HG03066 (cell line): Measurements from ENCODE around the gene URB1.
"Not testable (repeated sequence)": the region's sequence is repeated elsewhere in the genome, so short reads cannot be mapped to it uniquely, and the experiment has no call there.

Experiments used
- ATAC-seq: cut with Tn5 transposase; IDR thresholded peaks from one replicate; pipeline ENCODE4 v1.9.1; 2021; ENCODE audit warnings: low read depth; ENCODE audit not compliant: unreplicated experiment

The URB1 gene

DNA sequence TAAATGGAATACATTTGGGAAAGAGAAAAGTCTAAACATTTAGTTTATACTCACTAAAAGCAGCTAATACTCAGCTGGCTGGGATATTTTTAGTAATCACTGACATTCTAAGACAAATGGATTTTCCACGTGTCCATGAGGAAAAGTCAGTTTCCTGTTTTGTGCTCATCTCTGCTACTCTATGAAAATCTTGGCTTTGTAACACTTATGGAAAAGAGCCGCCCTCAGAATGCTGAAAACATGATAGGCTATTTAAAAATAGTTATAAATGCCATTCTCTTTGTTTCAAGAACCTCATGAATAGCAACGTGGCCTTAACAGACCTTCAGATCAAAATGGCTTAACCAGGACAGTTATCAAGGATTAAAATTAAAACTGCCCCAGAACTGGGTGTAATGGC is 64.2 kb downstream of the URB1 start:
- ATAC-seq, result no peak

DNA sequence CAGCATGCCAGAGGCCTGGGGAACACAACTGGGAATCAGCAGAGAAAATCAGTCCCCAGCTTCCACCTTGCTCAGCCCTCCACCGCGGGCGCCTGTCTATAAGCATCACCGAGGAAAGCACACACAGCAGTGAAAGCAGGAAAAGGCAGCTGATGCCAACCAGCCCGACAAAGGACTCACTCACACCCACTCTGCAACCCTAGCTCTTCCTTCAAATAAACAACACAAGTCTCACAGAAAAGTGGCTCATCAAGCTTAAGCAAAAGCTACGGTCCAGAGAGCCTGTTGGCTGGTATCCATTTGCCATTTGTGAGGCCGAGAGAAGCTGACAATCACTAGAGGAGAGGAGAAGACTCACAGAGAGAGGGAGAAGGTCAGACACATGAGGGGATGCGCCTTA is 67.1 kb downstream of the URB1 start:
- ATAC-seq, result no peak

DNA sequence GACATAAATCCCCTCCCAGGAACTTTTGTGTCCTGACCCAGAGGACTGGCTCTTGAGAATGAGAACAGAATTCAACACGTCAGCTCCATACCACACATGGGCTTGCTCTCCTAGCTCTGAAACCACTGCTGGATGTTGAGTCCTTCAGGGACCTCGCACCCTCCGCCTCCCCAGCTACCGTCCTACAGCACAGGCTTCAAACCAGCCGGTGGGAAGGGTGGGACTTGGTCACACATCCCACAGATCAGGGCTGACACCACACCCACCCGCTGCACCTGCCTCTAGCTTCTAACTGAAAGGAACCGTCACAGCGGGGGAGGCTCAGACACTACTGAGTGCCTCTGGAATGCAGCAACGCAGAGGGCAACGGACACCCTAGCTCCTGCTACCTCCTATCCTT is 70.1 kb downstream of the URB1 start:
- ATAC-seq, result no peak

DNA sequence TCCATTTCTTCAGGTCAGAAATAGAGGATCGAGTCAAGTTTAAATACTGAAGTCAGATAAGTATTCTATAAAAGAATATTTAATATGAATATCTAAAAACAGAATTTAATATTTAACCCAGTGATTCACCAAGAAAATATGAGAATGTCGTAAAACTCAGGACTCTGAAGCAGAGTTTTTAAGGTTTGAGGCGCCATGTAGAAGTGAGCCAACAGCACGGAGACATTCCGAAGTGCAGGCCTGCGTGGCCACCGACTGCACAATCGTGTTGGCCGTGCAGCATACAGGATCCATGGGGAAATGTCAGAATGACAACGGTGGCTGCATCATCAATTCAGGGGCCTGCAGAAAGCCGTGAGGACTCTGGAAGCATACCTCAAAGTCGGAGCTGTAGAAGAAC is 70.7 kb downstream of the URB1 start:
- ATAC-seq, result no peak

DNA sequence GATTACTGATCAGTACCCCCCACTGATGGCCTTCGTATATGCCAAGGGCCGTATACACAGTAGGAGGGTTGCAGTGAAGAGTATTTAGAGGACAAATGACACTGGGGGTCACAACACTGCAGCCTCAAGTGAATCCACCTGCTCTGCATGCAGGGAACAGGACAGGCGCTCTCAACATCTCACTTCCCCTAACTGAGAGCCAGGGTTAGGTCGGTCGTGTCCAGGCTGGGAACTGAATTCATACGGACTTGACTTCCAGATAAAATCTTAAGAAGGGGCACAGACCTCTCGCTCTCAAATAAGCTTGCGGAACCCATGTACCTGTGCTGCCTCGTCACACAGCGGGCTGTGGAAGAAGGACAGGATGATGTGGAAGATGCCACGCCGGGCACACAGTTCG is 71.3 kb downstream of the URB1 start:
- ATAC-seq, result no peak

DNA sequence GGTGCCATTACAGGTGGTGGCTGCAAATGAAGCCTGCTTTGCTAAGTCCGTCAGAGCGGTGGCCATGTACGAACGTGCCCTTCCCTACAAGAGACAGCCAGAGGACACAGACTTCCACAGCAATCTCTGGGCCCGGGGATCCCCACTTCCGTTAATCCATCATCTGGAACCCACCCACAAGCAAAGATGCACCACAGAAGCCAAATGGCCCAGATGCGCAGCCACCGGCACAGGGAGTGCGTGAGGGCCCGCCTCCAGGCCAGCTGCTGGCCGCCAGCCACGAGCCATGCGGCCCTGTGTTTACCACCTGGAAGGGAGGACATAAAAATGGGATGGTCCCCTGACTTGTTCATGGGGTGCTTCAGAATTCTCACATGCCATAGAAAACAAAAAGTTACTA is 72.1 kb downstream of the URB1 start:
- no peak for ATAC-seq

DNA sequence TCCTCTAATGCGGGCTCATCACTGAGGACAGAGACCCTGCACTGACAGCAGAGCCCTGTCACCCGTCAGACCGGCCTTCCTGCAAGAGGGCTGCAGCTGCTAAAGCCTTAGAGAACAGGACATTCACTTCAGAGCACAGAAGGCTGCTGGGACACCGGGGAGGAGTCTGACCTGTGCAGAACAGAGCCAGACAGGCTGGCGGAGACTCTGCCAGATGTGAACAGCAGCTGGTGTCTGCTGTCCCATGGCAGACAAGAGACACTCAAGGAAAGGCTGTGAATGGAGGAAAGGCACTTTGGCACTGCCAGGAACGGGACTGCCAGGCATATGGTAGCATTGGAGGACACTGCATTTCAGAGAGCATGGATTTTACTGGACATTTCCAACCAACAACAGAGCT is 72.8 kb downstream of the URB1 start:
- ATAC-seq, result no peak

DNA sequence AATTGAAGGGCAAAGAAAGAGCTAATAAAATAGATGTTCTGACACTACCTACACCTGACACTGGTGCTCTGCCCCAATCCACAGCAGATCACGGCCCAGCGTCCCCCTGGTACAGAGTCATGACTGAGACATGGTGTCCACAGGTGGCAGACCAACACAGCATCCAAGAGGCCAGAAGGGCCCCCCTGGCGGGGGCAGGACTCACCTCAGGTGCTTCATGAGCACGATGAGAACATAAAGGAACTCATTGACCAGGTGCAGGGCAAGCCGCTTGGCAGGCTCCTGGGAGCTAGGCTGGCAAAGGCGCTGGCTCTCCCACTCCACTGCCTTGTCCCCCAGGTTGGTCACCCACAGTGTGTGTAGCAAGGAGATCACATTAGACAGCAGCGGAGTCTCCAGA is 73.8 kb downstream of the URB1 start:
- ATAC-seq, result no peak

DNA sequence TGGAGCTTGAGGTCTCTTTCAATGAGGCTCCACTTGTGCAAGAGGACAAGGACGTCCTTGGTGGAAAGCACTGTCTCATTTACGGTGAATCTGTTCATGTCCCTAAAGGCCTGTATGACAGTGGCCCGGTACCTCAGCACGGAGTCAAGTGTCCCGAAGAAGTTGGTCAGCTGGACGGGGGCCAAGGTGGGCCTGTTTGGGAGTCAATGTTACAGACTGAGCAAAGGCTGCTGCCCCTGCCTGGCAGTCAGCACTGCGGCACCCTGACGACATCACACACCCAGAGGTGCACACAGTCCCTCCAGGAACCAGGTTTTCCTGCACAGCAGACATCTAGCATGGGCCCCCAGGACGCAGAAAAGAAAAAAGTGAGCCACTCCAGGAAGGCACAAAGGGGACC is 75.1 kb downstream of the URB1 start:
- ATAC-seq, result no peak

DNA sequence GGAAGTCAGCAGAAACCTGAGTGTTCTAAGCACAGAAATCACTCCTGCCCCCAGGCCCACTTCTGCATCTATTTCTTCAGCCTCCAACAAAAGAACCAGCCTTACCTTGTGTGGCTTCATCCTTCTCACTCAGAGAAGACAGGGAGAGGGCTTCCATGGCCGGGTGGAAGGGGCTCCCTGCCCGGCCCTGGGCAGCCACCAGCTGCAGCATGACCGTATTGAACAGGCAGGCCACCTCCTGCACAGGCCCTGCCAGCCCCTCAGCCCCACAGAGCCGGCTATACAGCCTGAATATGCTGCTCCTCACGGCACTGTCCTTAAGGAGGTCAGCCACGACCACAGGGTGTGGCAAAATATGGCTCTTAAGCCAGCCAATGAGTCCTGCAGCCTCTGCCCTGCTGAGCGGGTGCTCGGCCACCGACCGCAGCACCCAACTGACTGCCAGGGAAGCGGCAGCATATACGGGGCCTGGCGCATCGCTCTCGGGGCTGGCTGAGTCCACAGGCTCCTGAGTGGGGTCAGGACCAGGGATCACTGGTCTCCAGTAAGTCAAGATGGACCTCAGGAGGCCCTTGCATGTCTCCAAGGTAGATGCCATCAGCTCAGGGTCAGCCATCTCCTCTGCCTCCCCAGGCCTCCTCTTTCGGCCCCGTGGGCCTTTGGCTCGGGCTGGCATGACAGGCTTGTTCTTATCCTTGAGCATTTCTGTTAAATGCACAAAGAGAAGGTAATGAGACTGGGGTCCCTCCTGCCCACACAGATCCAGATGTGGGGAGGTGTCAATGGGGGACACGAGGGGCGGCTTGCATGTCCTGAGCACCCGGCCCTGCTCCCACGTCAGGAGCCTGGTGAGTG is 76.2 kb downstream of the URB1 start:
- ATAC-seq, result no peak

DNA sequence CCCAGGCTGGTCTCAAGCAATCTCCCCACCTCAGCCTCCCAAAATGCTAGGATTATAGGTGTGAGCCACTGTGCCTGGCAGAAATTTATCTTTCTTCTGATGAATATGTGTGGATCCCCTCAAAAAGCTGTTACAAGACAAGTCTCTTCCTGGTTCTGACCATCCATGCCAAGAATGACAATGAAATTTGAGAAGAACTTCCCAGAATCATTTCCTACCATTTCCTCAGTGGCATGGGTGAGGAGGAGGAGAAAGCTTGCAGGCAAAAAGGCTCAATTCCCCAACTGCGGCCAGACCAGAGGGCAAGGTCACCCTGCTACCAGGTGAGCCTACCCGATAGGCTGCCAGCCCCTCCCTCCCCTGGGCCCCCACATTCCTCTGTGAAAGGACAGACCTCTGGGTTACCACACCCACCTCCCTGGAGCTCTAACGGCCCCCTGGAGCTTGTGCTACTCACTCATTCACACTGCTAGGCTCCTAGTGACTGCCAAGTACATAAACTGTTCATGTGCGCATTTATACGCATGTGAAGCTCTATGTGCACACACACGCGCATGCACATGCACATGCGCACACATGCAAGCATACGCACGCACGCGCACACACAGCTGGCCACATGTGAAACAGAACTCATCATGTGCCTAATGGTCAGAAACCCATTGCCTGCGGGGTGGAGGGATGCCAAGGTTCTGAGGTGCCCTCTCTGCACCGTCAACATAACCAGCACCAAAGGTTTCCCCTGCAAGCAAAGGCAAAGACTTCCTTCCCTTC is 77.1 kb downstream of the URB1 start:
- no peak for ATAC-seq

DNA sequence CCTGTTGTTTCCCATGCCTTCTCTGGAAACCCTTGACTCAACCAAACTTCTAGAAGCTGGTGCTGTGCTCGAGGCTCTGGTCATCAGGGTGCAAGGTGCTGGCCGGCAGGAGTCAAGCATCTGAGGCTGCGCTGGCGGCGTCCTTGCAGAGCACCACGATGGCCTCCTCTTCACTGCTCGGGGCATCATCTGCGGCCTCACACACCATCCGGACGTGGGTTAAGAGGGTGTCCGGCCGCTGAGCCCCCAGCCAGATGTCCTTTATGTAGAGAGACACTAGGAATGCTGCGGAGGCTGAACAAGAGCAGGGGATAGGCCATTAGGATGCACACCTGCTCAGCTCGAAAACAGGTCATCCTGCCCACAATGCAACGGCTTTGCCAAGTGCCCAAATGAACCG is 78.0 kb downstream of the URB1 start:
- no peak for ATAC-seq

DNA sequence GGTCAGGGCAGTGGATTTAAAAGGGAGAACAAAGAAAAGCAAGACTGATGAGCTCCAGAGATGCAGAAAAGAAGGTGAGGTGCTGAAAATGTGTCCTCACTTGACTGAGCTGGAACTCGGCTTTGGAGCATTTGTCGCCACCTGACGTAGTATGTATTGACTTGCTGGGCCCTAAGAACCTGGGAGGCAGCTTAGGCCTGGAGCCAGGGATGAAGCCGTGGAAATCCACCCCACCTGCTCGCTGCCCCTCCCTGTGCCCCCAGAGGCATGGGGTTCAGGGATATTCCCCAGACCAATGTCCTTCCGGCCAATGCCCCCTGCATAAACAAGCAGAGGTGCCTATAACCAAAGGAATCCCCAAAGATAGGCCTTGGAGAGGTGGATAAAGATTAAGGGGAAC is 79.8 kb downstream of the URB1 start:
- no peak for ATAC-seq

DNA sequence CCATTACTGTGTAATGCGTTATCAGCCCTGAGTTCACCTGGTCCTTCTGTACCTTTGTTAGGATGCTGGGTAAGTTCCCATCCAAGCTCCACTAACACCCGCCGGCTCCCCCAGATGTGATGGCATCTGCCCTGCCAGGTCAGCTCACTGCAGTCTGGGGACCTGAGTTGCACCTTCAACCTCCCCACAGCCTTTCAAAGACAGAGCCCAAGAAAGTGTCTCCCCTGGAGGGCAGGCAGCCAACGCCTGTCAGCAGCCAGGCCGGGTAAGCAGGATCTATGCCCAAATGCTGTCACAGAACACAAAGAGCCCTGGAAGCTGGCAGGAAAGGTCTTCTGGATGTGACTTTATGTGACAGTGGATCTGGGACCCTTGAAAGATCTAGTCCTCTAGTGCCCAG is 80.5 kb downstream of the URB1 start:
- no peak for ATAC-seq

DNA sequence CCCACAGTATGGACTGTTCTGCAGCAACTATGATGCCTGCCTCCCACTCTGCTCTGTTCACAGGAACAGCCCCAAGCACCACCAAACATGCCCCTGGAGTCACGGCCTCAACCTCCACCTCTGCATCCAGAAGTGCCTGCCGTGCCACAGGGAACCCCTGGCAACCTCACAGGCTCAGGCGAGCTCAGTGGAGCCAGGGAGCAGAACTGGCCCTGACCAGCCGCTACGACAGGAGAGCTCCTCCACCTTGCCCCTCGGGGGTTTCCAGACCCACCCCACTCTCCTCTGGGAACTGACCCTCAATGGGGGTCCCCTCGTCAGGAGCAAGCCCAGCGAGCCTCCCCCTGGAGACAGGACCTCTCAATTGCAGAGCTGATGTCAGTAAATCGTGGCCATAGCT is 81.2 kb downstream of the URB1 start:
- ATAC-seq, result no peak

DNA sequence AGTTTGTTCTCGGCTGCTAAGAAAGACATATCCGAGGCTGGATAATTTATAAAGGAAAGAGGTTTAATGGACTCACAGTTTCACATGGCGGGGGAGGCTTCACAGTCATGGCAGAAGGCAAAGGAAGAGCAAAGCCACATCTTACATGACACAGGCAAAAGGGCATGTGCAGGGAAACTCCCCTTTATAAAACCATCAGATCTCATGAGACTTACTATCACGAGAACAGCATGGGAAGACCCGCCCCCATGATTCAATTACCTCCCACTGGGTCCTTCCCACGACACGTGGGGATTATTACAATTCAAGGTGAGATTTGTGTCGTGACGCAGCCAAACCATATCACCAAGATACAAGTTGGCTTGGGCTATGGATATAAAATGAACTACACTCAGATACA is 81.8 kb downstream of the URB1 start:
- not testable (repeated sequence) for ATAC-seq

DNA sequence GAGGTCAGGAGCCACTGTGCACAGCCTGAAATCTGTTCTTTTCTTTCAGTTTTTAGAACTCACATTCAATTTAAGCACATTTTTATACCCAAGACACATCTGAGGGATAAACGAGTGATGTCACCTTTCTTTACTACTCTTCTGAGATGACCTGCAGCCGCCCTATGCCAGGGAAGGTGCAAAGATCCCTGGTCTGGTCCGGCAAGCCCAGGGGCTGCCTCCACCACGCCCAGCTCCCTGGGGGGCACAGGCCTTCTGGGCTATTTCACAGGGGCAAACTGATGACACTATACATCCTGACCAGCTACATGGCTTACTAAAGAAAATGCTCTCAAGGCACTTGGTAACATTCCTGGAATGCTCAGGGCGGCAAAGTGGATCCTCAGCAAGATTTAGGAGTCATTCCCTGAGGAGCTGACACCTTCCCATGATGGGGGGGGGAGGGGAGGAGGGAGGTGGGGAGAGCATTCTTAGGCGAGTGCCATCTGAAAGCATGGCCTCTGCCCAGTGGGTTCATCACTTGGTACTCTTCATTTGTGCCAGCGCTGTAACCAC is 82.8 kb downstream of the URB1 start:
- no peak for ATAC-seq

DNA sequence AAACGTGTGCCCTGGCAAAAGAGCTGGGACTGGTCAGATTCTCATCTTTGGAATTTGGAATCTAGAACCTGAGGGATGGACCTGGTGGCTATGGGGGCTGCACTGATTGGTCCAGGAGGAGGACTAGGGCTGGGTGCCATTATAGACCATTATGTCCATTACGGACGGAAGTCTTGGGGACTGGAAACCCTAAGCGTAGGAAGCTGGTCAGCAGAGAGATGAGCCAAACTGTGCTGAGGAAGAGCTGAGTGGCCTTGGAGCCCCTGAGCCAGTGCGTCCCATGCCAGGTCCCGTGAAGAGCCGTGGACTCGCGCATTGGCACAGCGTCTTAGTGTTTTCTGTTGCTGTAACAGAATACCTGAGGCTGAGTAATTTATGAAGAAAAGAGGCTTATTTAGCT is 84.1 kb downstream of the URB1 start:
- no peak for ATAC-seq

DNA sequence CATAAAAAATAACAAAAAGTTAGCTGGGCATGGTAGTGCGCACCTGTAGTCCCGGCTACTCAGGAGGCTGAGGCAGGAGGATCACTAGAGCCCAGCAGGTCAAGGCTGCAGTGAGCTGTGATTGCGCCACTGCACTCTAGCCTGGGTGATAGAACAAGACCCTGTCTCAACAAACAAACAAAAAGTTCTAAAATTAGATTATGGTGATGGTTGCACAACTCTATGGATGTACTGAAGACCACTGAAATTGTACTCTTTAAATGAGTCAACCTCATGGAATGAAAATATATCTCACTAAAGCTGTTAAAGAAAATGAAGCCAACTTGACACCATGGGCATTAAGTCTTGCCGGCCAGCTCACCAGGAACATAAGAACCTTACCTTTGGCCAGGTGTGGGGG is 85.1 kb downstream of the URB1 start:
- ATAC-seq, result no peak

DNA sequence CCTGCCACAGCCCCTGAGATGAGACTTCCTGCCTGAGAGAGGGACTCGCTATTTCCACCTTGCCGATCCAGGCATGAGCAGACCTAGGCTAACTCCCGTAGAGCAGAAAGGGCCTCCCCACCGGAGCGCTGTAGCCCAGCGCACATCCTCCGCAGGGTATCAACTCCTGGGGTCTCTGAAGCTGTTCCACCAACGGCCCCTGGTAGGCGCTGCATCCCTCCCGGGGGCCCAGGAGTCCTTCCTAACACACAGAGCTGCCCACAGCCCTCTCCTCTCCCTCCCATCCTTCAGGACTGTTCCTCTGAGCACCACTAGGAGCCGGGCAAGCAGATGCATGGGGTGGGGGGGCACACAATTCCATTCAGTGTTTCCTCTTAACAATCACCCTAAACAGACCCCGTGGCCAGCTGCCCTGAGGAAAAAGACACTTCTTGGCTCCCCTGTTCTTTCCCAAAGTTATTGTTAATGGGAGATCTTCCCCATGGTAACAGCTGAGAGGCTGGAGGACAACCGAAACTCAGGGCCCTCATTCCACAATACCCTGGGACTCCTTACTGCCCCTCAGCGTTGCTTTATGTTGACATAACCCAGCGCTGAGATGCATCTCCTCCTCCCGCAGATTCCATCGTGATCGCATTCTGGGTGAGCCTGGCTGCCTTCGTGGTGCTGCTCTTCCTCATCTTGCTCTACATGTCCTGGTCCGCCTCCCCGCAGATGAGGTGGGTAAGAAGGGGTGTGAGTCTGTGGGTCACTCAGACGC is 86.6 kb downstream of the URB1 start:
- no peak for ATAC-seq

DNA sequence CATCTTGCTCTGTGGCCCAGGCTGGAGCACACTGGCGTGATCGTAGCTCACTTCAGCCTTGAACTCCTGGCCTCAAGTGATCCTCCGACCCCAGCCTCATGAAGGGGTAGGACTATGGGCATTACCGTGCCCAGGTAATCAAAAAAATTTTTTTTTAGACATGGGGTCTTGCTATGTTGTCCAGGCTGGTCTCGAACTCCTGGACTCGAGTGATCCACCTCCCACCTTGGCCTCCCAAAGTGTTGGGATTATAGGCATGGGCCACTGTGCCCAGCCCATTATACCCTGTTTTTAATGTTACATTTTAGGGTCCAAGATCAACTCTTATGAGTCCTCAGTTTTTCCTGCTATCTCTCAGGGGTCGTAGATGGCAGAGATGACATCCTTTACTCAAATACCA is 87.8 kb downstream of the URB1 start:
- ATAC-seq, result no peak
